ENCODE data around the gene NPEPL1.
A peak's percentile ranks its signal among the peaks of the same experiment; 100 is the strongest.

The NPEPL1 gene

DNA sequence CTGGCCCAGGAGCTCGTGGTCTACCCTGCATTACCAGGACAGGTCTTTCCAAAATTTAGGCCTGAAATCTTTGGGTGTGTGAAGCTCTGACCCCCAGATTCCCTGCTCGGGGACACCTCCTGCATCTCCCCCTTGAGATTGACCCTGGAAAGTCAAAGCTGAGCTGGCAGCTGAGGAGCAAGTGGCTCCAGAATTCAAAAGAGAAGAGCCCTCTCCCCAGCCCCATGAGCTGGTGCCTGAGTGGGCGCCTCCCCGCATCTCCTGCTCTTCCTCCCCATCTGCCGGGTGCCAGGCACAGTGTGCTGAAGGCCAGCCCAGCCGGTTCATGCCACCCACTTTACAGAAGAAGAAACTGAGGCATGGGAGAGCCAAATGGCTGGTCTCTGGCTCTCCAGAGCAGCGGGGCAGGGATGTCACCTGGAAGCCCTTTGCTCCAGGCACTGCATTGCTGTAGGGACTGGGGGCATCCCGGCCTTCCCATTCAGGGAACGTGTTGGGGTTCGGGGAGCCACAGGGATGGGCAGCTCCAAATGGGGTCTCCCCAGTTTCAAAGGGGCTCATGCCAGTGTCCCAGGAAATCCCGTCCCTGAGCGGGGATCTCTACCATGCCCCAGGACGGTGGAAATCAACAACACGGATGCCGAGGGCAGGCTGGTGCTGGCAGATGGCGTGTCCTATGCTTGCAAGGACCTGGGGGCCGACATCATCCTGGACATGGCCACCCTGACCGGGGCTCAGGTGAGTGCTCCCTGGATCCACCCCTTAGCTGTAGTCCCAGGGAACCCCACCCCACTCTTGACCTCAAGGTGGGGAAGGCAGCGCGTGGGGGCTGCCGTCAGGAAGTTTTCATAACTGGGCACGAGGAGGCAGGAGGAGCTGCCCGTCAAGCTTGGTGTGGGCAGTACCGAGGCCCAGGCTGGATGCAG is 20.5 kb downstream of the NPEPL1 start:
- Histone ChIP-seq H3K27me3 (no peaks in the 10 kb centered on the region), H3K9me3 (no peaks in the 10 kb centered on the region), H3K4me1 (peaks cover 46% of the 10 kb centered on the region), H3K4me2 (peak overlapping the region; percentile 45), H3K4me3 (no peak overlapping the region), H4K20me1 (no peaks in the 10 kb centered on the region), H3K36me3 (0 out of 2 replicates have a peak, but pooled peaks cover 4% of the 10 kb centered on the region), H3K9ac (no peak overlapping the region), H3K27ac (0 out of 2 replicates have a peak overlapping the region, but pooled peaks have one; percentile 9)
- TF ChIP-seq Cebpa-rat (IDR thresholded peaks at IDR 0.05), result no peak

DNA sequence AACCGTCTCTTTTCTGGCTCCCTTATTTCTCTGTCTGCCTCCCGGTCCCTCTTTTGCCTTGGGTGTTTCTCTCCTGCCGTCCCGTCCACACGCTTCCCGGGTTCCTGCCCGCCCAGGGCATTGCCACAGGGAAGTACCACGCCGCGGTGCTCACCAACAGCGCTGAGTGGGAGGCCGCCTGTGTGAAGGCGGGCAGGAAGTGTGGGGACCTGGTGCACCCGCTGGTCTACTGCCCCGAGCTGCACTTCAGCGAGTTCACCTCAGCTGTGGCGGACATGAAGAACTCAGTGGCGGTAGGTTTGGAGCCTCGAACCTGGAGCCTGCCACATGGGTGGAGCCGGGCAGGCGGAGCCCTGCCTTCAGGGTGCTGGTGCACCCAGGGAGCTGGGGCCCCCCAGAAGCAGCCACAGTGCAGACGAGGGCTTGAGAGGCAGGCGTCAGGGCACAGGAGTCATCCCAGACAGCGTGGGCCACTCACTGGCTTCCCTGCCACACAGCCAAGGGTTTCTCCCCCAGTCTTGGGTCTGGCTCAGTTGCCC is 21.3 kb downstream of the NPEPL1 start:
- TF ChIP-seq Cebpa-rat (IDR thresholded peaks at IDR 0.05), result no peak
- H3K4me1 ChIP-seq, result peaks cover 47% of the 10 kb centered on the region
- 0 out of 2 replicates have a peak, but pooled peaks cover 4% of the 10 kb centered on the region for H3K36me3 ChIP-seq

DNA sequence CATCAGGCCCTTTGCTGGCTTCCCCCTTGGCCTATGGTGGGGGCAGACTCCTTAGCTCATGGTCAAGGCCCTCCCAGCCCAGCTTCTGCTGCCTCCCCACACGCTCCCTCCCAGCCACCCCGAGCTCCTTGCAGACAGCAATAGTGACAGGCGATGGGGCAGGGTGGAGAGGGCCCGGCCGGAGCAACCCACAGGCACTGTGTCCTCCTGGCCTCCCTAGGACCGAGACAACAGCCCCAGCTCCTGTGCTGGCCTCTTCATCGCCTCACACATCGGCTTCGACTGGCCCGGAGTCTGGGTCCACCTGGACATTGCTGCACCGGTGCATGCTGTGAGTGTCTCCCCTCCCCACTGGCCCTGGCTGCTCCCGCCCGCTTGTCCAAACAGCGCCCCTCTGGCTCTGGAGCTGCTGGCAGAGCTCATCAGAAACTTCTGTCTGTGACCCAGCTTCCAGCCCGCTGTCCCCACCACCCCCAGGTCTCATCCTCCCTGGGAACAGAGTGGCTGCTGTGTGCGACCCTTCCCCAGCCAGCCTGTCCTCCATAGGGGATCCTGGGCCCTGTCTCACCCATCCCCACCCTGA is 21.8 kb downstream of the NPEPL1 start:
- no peak for TF ChIP-seq Cebpa-rat (IDR thresholded peaks at IDR 0.05)
- Histone ChIP-seq H3K9ac (no peak overlapping the region), H3K36me3 (0 out of 2 replicates have a peak, but pooled peaks cover 3% of the 10 kb centered on the region), H3K9me3 (no peaks in the 10 kb centered on the region), H4K20me1 (no peaks in the 10 kb centered on the region), H3K4me2 (no peak overlapping the region), H3K4me3 (no peak overlapping the region), H3K4me1 (peaks cover 47% of the 10 kb centered on the region), H3K27ac (no peak overlapping the region), H3K27me3 (no peaks in the 10 kb centered on the region)

More for the DNA sequence above, 21.3 kb downstream of the NPEPL1 start:
- no peaks in the 10 kb centered on the region for H3K27me3 ChIP-seq
- no peak overlapping the region for H3K4me2 ChIP-seq
- H3K9me3 ChIP-seq, result no peaks in the 10 kb centered on the region
- H3K27ac ChIP-seq, result no peak overlapping the region
- no peak overlapping the region for H3K9ac ChIP-seq
- no peaks in the 10 kb centered on the region for H4K20me1 ChIP-seq
- no peak overlapping the region for H3K4me3 ChIP-seq

DNA sequence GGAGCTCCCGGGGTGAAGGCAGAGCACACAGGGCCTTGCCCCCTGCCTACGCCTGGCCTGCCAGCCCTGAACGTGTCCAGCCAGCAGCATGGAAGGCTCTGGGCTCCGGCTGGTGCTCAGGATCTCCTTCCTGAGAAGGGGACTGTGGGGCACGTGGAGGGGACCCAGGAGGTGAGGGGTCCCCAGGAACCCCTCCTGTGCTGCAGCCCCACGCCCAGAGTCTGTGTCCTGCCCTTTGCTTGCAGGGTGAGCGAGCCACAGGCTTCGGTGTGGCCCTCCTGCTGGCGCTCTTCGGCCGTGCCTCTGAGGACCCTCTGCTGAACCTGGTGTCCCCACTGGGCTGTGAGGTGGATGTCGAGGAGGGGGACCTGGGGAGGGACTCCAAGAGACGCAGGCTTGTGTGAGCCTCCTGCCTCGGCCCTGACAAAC is 22.3 kb downstream of the NPEPL1 start:
- no peaks in the 10 kb centered on the region for H3K27me3 ChIP-seq
- H3K27ac ChIP-seq, result no peak overlapping the region
- H3K9ac ChIP-seq, result no peak overlapping the region
- no peaks in the 10 kb centered on the region for H3K36me3 ChIP-seq
- no peaks in the 10 kb centered on the region for H4K20me1 ChIP-seq
- H3K4me2 ChIP-seq, result no peak overlapping the region
- H3K4me1 ChIP-seq, result peaks cover 47% of the 10 kb centered on the region
- H3K4me3 ChIP-seq, result no peak overlapping the region
- no peaks in the 10 kb centered on the region for H3K9me3 ChIP-seq
- no peak for TF ChIP-seq Cebpa-rat (IDR thresholded peaks at IDR 0.05)

DNA sequence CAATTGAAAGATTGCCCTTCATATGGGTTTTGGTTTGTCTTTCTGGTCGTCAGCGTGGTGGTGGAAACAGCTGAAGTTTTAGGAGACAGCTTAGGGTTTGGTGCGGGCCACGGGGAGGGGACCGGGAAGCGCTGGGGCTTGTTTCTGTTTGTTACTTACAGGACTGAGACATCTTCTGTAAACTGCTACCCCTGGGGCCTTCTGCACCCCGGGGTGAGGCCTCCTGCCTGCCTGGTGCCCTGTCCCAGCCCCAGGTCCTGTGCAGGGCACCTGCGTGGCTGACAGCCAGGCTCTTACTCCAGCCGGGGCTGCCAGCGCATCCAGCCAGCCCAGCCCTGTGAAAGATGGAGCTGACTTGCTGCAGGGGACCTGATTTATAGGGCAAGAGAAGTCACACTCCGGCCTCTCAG is 22.8 kb downstream of the NPEPL1 start:
- H3K4me1 ChIP-seq, result peaks cover 48% of the 10 kb centered on the region
- H3K9me3 ChIP-seq, result no peaks in the 10 kb centered on the region
- no peak overlapping the region for H3K27ac ChIP-seq
- TF ChIP-seq Cebpa-rat (IDR thresholded peaks at IDR 0.05), result no peak
- H3K4me2 ChIP-seq, result no peak overlapping the region
- no peaks in the 10 kb centered on the region for H4K20me1 ChIP-seq
- no peaks in the 10 kb centered on the region for H3K36me3 ChIP-seq
- no peak overlapping the region for H3K9ac ChIP-seq
- H3K27me3 ChIP-seq, result no peaks in the 10 kb centered on the region
- no peak overlapping the region for H3K4me3 ChIP-seq

DNA sequence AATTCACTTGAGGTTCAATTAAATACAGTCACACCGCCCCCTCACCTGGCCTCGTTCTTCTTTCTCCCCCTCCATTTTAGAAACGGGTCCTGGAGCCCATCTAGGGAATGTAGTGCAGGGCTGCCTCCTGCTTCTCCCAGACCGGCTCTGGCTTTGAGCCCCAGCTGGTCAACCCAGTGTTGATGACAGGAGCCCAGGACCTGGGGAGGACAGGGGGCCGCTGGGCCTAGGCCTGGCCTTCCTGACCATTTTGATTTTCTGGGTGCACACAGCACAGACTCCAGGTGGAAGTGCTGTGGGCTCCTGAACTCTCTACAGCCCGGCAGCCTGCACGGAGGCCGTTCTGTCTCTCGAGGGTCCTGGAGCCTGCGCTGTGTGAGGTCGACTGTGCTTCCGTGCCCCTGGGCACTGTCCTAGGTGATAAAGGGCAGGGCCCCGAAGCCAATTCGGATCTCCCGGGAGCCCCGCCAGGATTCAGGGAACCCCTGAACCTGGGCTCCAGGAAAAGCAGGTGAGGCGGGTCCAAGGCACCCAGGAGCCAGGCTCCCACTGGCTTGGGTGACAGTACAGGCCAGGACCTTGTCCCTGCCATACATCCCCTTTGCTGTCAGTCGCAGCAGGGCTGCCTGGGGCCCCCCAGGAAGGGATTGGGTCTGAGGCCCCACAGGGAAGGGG is 23.3 kb downstream of the NPEPL1 start:
- Histone ChIP-seq H3K9ac (no peak overlapping the region), H3K36me3 (no peaks in the 10 kb centered on the region), H3K27ac (0 out of 2 replicates have a peak overlapping the region, but pooled peaks have one; percentile 35), H3K9me3 (no peaks in the 10 kb centered on the region), H3K4me3 (no peak overlapping the region), H3K4me1 (peaks cover 48% of the 10 kb centered on the region), H4K20me1 (no peaks in the 10 kb centered on the region), H3K27me3 (no peaks in the 10 kb centered on the region), H3K4me2 (peak overlapping the region; percentile 73)
- TF ChIP-seq Cebpa-rat (IDR thresholded peaks at IDR 0.05), result no peak

DNA sequence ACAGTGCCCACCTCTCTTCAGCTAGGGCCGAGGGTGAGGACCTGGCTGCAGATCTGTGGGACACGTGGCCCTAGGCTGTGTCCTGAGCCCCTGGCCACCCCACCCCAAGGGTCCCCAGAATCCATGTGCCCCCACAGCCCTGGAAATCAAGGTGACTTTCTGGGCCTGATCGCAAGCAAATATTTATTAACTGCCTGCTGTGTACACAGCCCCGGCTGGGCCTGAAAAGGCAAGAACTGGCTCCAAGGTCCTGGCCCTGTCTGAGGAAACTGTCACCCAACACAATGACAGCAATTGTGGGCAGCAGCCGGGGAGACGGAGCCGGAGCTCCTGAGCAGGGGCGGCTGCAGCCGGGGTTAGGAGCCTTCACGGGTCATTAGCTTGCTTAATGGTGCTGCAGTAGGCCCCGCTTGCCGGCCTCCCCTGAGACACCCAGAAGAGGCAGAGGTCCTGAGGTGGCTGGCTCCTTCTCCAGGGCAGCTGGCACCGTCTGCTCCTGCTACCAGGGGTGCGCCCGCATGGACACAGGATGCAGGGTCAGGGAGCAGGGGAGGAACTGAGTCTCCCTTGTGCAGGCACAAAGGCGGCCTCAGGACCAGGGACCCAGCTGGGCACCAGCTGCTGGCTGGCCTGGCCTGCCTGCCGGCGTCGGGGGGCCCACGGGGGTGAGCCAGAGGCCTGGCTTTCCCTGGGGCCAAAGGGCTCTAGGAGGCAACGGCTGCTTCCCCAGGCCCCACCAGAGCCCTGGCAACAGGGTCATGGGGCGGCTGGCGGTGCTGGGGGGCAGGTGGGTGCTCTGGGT is 24.1 kb downstream of the NPEPL1 start:
- no peaks in the 10 kb centered on the region for H3K9me3 ChIP-seq
- no peaks in the 10 kb centered on the region for H3K36me3 ChIP-seq
- H3K4me1 ChIP-seq, result peaks cover 46% of the 10 kb centered on the region
- H4K20me1 ChIP-seq, result no peaks in the 10 kb centered on the region
- TF ChIP-seq Cebpa-rat (IDR thresholded peaks at IDR 0.05), result no peak
- H3K4me2 ChIP-seq, result peak overlapping the region; percentile 73
- no peaks in the 10 kb centered on the region for H3K27me3 ChIP-seq
- no peak overlapping the region for H3K4me3 ChIP-seq
- H3K27ac ChIP-seq, result 0 out of 2 replicates have a peak overlapping the region, but pooled peaks have one; percentile 35
- H3K9ac ChIP-seq, result 0 out of 2 replicates have a peak overlapping the region, but pooled peaks have one; percentile 19

DNA sequence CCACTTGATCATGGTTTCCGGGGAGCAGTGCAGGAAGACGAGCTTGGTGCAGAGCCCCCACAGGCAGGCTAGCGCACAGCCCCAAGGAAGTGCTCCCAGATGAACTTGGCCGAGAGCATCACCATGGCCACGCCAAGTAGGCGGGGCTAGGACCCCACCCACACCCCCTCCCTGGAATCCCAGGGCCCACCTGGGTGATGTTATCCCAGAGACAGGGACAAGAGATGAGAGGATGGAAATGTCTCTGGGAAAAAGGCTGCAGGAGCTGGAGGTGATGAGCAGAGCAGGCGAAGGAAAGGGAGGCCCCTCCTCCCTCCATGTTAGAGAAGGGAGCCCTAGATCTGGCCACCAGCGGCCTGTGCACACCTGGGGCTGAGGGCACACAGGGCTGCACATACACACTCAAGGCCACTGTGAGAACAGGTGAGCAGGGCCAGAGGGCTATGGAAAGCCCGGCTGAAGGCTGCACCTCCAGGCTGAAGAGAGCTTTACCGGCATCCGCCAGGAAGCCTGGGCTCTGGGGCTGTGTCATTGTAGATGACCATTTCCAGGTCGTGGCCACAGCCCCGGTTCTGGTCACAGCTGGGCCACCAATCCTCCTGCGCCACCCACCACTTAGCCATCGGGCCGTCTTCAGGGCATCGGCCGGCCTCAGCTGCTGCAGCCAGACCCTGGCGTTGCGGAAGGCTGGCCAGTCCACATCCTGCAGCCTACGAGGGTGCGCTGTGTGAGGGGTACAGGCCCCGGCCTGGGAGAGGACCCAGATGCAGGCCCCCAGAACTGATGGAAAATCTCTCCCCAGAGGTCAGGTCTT is 24.9 kb downstream of the NPEPL1 start:
- Histone ChIP-seq H3K27me3 (no peaks in the 10 kb centered on the region), H3K4me3 (no peak overlapping the region), H3K9ac (0 out of 2 replicates have a peak overlapping the region, but pooled peaks have one; percentile 19), H3K4me2 (peak overlapping the region; percentile 73), H3K4me1 (peaks cover 38% of the 10 kb centered on the region), H3K36me3 (no peaks in the 10 kb centered on the region), H3K9me3 (no peaks in the 10 kb centered on the region), H3K27ac (0 out of 2 replicates have a peak overlapping the region, but pooled peaks have one; percentile 35), H4K20me1 (no peaks in the 10 kb centered on the region)
- no peak for TF ChIP-seq Cebpa-rat (IDR thresholded peaks at IDR 0.05)

Data from BLaER1 (cell line).